Vagina (tissue), 2 donors: ENCODE measurements around the gene TANGO2. TPM values are rescaled to one million over a fixed set of nuclear protein-coding genes. Genes with fewer than 3 reads are reported as not detected.

ENCODE experiments used
- DNase-seq, 2 donors: peaks; one replicate each; pipeline ENCODE4 v3.0.0-alpha.2; 2017; ENCODE audit errors: extremely low spot score in 2 of 2
- H3K27ac ChIP-seq: fragments of 200-600 bp; sonication (generic); one replicate; pipeline ENCODE4 v1.5.1; 2019
- H3K27me3 ChIP-seq: fragments of 200-600 bp; sonication (generic); one replicate; pipeline ENCODE4 v1.5.1; 2019
- H3K36me3 ChIP-seq, 2 donors: fragments of 200-600 bp; sonication (generic); one replicate each; pipeline ENCODE4 v1.5.1; 2017 to 2019
- H3K4me1 ChIP-seq: fragments of 200-600 bp; sonication (generic); one replicate; pipeline ENCODE4 v1.5.1; 2019
- H3K4me3 ChIP-seq, 2 donors: fragments of 200-600 bp; sonication (generic); 1 replicate in 1 of 2; 2 replicates in 1 of 2; pipeline ENCODE4 v1.5.1; 2016 to 2019
- H3K9me3 ChIP-seq: fragments of 200-600 bp; sonication (generic); one replicate; pipeline ENCODE4 v1.5.1; 2019
- CTCF ChIP-seq, 3 experiments: fragments of 450-650 bp in 2 of 3; fragments of 200-600 bp in 1 of 3; sonication (generic) in 1 of 3; IDR thresholded peaks; one replicate each; pipeline ENCODE4 v1.5.1; 2017 to 2019; ENCODE audit warnings: antibody characterized with exemption in 3 of 3, mild to moderate bottlenecking in 2 of 3, moderate library complexity in 2 of 3
- POLR2A ChIP-seq, 2 donors: fragments of 450-650 bp; IDR thresholded peaks; one replicate each; pipeline ENCODE4 v1.6.1; 2017; ENCODE audit warnings: antibody characterized with exemption in 2 of 2, mild to moderate bottlenecking in 2 of 2, moderate library complexity in 2 of 2
- POLR2AphosphoS5 ChIP-seq, 2 donors: sonication (generic); formaldehyde crosslinking; IDR thresholded peaks; one replicate each; pipeline ENCODE4 v1.9.0; 2017; ENCODE audit warnings: antibody characterized with exemption in 2 of 2, mild to moderate bottlenecking in 2 of 2, low read depth in 1 of 2; ENCODE audit not compliant: insufficient read depth in 1 of 2
- intact Hi-C: fragments of 100-400 bp; cut with DNase I; formaldehyde crosslinking; loops from one replicate; pipeline ENCODE4 v1.15.1; 2023
- total RNA-seq: library from RNA; depleted of rRNA; stranded (reverse); fragments of >200 nt; gene quantifications from one replicate; pipeline ENCODE4 v1.2.3, GENCODE V29; 2016

TANGO2 gene
- total RNA-seq, 1 donor from 2014 or later = 21.4 TPM

DNA sequence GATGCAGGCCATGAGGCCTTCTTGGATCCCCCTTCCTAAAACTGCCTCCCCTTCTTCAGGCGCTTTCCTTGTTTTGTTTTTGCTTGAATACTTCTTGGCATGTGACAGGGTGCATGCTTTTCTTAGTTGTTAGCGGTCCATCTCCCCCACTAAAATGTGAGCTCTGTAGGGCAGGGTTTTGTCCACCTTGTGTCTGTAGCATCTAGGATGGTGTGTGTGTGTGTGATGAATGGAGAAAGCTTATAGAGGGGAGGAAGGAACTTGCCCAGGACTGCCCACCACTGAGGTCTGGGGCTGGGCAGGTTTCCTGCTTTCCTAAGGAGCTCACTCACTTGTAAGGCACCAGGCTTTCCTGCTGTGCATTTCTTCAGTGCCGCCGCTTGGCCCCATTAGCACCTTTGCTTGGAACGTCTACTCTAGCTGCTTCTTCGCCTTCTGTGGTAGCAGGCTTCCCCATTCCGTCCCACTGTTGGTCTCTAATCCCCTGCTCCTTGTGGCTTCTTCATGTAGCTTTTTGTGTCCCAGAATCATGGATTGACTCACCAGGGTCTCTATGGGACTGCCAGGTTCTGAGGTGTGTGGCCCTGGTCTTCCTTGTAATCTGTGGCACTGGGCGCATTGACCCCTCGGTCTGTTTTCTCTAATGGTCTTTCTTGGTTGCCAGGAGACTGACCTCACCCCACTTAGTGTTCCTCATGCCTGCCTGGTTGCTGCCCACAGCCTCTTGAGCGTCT lies 62.4 kb downstream of the TANGO2 start:
- no peak for TF ChIP-seq CTCF (IDR thresholded peaks at IDR 0.05)
- TF ChIP-seq POLR2AphosphoS5 (IDR thresholded peaks at IDR 0.05; ENCODE audit: insufficient read depth in 1 of 2, low read depth in 1 of 2) = no peak
- TF ChIP-seq POLR2A (IDR thresholded peaks at IDR 0.05) = no peak
- H3K4me3 ChIP-seq = no peak overlapping the region
- intact Hi-C loops = no loop called here

GRCh38 chr22:20083891-20084546 lies 63.1 kb downstream of the TANGO2 start:
- Histone ChIP-seq H3K27ac (no peak overlapping the region), H3K4me1 (peaks cover 52% of the 10 kb centered on the region), H3K9me3 (no peaks in the 10 kb centered on the region), H3K4me3 (no peak overlapping the region), H3K27me3 (no peaks in the 10 kb centered on the region), H3K36me3 (peaks cover 0 to 34% of the 10 kb centered on the region in 2 donors)
- intact Hi-C loops = no loop called here
- no peak for DNase-seq
- no peak for TF ChIP-seq POLR2A (IDR thresholded peaks at IDR 0.05)
- TF ChIP-seq POLR2AphosphoS5 (IDR thresholded peaks at IDR 0.05; ENCODE audit: insufficient read depth in 1 of 2, low read depth in 1 of 2) = no peak
- TF ChIP-seq CTCF (IDR thresholded peaks at IDR 0.05) = no peak

More for the DNA sequence above, 62.4 kb downstream of the TANGO2 start:
- Histone ChIP-seq H3K4me1 (peaks cover 56% of the 10 kb centered on the region), H3K27me3 (no peaks in the 10 kb centered on the region), H3K36me3 (peaks cover 0 to 27% of the 10 kb centered on the region in 2 donors), H3K27ac (no peak overlapping the region), H3K9me3 (no peaks in the 10 kb centered on the region)
- no peak for DNase-seq

DNA sequence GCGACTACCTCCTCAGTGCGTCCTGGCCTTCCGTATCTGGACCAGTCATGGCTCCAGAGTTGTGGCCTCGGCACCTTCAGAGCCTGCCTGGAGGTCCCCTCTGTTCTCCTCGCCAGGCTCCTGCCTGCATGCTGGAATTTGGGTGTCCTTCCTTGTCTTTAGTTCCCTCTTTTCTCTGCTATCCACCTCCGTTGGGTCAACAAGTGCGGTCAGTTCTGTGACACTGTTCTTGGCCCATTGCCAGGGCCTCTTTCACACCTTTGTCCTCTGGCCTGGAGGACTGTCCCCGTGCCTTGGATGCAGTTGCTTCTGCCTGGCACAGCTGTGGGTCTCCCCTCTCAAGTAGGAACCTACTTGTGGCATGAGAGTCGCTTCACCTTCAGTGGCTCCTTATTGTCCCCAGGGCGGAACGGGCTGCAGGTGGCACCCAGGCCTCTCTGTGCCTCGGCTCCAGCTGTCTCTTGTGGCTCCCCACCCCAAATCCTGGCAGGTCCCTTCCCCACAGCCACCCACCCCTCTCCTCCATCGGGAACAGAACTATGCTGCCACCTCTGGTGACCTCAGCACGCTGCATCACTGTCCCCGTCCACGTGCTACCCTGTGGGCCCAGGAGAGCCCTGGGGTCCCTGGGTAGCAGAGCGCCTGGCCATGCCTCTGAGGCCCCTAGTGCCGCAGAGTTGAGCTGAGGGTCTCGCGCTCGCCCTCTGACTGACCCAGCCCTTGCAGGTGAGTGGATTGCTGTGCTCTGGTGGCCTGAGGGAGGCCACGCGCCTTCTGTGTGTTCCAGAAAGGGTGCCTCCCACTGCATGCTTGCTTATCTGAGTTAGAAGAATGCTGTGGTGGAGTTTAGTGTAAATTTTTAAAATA lies 63.9 kb downstream of the TANGO2 start:
- no peak overlapping the region for H3K27ac ChIP-seq
- no peaks in the 10 kb centered on the region for H3K9me3 ChIP-seq
- intact Hi-C loops = no loop called here
- H3K4me1 ChIP-seq = peaks cover 47% of the 10 kb centered on the region
- H3K27me3 ChIP-seq = no peaks in the 10 kb centered on the region
- TF ChIP-seq POLR2AphosphoS5 (IDR thresholded peaks at IDR 0.05; ENCODE audit: insufficient read depth in 1 of 2, low read depth in 1 of 2) (no peak), CTCF (IDR thresholded peaks at IDR 0.05) (no peak)
- H3K4me3 ChIP-seq = no peak overlapping the region
- H3K36me3 ChIP-seq = peaks cover 0 to 41% of the 10 kb centered on the region in 2 donors
- DNase-seq = no peak

- Histone ChIP-seq H3K36me3 (peaks cover 0 to 50% of the 10 kb centered on the region in 2 donors), H3K27me3 (no peaks in the 10 kb centered on the region), H3K9me3 (no peaks in the 10 kb centered on the region), H3K27ac (no peak overlapping the region), H3K4me3 (no peak overlapping the region), H3K4me1 (peaks cover 47% of the 10 kb centered on the region)
- no peak for DNase-seq
- intact Hi-C loops = no loop called here
- TF ChIP-seq POLR2A (IDR thresholded peaks at IDR 0.05) (no peak), POLR2AphosphoS5 (IDR thresholded peaks at IDR 0.05; ENCODE audit: insufficient read depth in 1 of 2, low read depth in 1 of 2) (no peak), CTCF (IDR thresholded peaks at IDR 0.05) (no peak)
Observed at GRCh38 chr22:20085651-20086050, 64.7 kb downstream of the TANGO2 start.
